AG04450 (cell line): ENCODE measurements around the gene U2AF1L4. TPM values are rescaled to one million over a fixed set of nuclear protein-coding genes. Genes with fewer than 3 reads are reported as not detected.

Experiments
- CTCF ChIA-PET: fragments of 300-600, 350-600 bp; formaldehyde crosslinking; extraction: SDS; loops from one replicate; lab custom pipeline; 2022; ENCODE audit warnings: antibody characterized with exemption, inconsistent platforms; lab: Charles Lee
- POLR2A ChIA-PET: fragments of 350-600 bp; formaldehyde crosslinking; extraction: SDS; loops from one replicate; lab custom pipeline; 2021; ENCODE audit warnings: antibody characterized with exemption, inconsistent platforms; lab: Yijun Ruan, JAX
- DNase-seq: peaks from one replicate; pipeline ENCODE4 v3.0.0-alpha.2; 2011; ENCODE audit warnings: low read depth, low spot score
- H3K27ac ChIP-seq: one replicate; pipeline ENCODE4 v1.5.1; 2012; ENCODE audit warnings: low read depth, low read length, control low read depth
- H3K27me3 ChIP-seq: one replicate; pipeline ENCODE4 v1.6.0; 2012; ENCODE audit warnings: low read length; ENCODE audit not compliant: control insufficient read depth, insufficient read depth
- H3K4me3 ChIP-seq: 2 replicates; pipeline ENCODE4 v1.5.1; 2011; ENCODE audit warnings: mild to moderate bottlenecking, low read depth, low read length, control low read depth
- H3K9me3 ChIP-seq: 2 replicates; pipeline ENCODE4 v1.5.1; 2012; ENCODE audit warnings: low read length; ENCODE audit not compliant: control insufficient read depth, insufficient read depth
- CTCF ChIP-seq: IDR thresholded peaks from 2 replicates; pipeline ENCODE4 v1.5.1; 2011; ENCODE audit warnings: low read depth, low read length, control low read depth, inconsistent platforms
- polyA plus RNA-seq: library from polyadenylated mRNA; depleted of rRNA; stranded (reverse); fragments of >200 nt; gene quantifications from 2 replicates; pipeline ENCODE4 v1.2.3, GENCODE V29; 2011

Gene U2AF1L4
- polyA plus RNA-seq, 1 experiment = 10.2 TPM

GRCh38 chr19:35788205-35788960, 43.2 kb upstream of the U2AF1L4 start:
- Histone ChIP-seq H3K27ac (no peak overlapping the region), H3K4me3 (no peak overlapping the region), H3K27me3 (no peaks in the 10 kb centered on the region), H3K9me3 (no peaks in the 10 kb centered on the region)
- POLR2A ChIA-PET = no interaction called here
- DNase-seq = no peak
- CTCF ChIA-PET = no interaction called here
- TF ChIP-seq CTCF = no peak

- H3K27ac ChIP-seq = no peak overlapping the region
- H3K27me3 ChIP-seq = no peaks in the 10 kb centered on the region
- TF ChIP-seq CTCF = no peak
- ChIA-PET POLR2A (no interaction called here), CTCF (no interaction called here)
- no peak for DNase-seq
- no peaks in the 10 kb centered on the region for H3K9me3 ChIP-seq
- no peak overlapping the region for H3K4me3 ChIP-seq
Measured at GRCh38 chr19:35787227-35787799, 42.1 kb upstream of the U2AF1L4 start.

GRCh38 chr19:35786299-35787160, 41.3 kb upstream of the U2AF1L4 start:
- TF ChIP-seq CTCF = no peak
- no peaks in the 10 kb centered on the region for H3K27me3 ChIP-seq
- no peaks in the 10 kb centered on the region for H3K9me3 ChIP-seq
- ChIA-PET POLR2A (no interaction called here), CTCF (no interaction called here)
- H3K4me3 ChIP-seq = no peak overlapping the region
- no peak for DNase-seq
- H3K27ac ChIP-seq = no peak overlapping the region

- no peaks in the 10 kb centered on the region for H3K27me3 ChIP-seq
- POLR2A ChIA-PET = no interaction called here
- DNase-seq = no peak
- H3K4me3 ChIP-seq = no peak overlapping the region
- CTCF ChIA-PET = no interaction called here
- no peak overlapping the region for H3K27ac ChIP-seq
- no peak for TF ChIP-seq CTCF
- no peaks in the 10 kb centered on the region for H3K9me3 ChIP-seq
Measured at GRCh38 chr19:35785339-35785627, 40.1 kb upstream of the U2AF1L4 start.
